ENCODE data around the gene METTL4.
"Not testable (repeated sequence)": the region's sequence is repeated elsewhere in the genome, so short reads cannot be mapped to it uniquely, and the experiment has no call there.

METTL4 gene

DNA sequence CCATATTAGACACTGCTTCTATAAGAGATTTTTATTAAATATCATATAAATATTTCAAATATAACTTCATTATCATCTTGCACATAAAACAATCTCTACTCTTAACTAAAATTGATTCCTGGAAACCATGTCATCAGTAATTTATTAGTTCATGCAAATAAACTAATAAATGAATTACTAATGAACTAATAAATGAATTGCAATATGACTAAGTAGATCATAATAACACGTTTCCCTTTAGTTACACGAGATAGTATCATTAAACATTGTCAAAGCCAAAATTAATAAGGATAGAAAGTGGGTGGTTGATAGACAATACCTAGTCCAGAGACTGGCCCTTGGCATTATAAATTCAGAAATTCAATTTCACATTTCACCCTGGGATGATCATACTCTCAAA, 26.1 kb downstream of the METTL4 start:
- TF ChIP-seq POLR2A (IDR thresholded peaks at IDR 0.05; ENCODE audit: low read depth, low read length) (no peak), POU2F2 (IDR thresholded peaks at IDR 0.05; ENCODE audit: low read depth, low read length) (no peak), PAX5 (IDR thresholded peaks at IDR 0.05; ENCODE audit: insufficient read depth, low read length, severe bottlenecking) (no peak)
- no peak for FAIRE-seq
- no peak for DNase-seq (ENCODE audit: insufficient read length, low spot score)

DNA sequence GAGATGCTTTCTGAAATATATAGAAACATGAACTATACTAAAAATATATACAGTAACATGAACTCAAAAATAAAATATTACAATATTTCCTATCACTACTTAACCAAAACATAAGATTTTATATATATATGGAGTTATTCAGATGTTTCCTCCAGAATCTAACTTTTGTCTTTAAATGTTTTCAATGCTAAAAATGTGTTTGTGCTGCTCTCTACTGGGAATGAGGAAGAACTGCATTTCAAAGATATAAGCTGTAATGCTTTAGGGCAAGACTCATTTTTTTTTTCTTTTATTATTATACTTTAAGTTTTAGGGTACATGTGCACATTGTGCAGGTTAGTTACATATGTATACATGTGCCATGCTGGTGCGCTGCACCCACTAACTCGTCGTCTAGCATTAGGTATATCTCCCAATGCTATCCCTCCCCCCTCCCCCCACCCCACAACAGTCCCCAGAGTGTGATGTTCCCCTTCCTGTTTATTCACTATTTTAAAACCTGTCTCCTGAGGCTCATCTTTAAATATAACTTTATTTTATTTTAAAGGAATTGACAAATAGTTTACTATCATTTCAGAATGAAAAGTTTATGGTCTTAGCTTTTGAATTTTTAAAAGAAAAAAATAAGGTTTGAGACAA, 29.3 kb downstream of the METTL4 start:
- not testable (repeated sequence) for DNase-seq (ENCODE audit: insufficient read length, low spot score)
- FAIRE-seq: peak; percentile 41

DNA sequence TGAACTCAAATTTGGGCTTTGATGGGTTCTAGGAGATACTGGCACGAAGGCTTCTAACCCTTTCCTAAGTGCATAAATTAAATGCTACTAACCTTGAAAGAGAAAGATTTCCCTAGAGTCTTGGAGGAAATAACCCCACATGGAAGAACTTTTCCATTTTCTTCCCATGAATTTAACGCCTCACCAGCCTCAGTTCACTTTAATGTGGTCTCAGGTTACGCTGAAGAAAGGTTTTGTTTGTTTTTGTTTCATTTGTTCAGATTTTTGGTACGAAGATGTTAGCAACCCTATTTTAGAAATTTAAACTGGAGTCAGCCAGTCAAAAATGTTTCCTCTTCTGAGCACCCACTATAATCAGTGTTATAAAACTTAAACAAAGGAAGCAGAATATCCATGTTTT, 30.7 kb downstream of the METTL4 start:
- DNase-seq (ENCODE audit: insufficient read length, low spot score) (no peak), FAIRE-seq (no peak)
- TF ChIP-seq POU2F2 (IDR thresholded peaks at IDR 0.05; ENCODE audit: low read depth, low read length) (no peak), PAX5 (IDR thresholded peaks at IDR 0.05; ENCODE audit: insufficient read depth, low read length, severe bottlenecking) (no peak), SPI1 (IDR thresholded peaks at IDR 0.05; ENCODE audit: low read depth, low read length) (no peak), POLR2A (IDR thresholded peaks at IDR 0.05; ENCODE audit: low read depth, low read length) (no peak), TAF1 (IDR thresholded peaks at IDR 0.05; ENCODE audit: low read depth, low read length) (no peak), POLR2AphosphoS5 (IDR thresholded peaks at IDR 0.05; ENCODE audit: low read depth, low read length) (no peak)

DNA sequence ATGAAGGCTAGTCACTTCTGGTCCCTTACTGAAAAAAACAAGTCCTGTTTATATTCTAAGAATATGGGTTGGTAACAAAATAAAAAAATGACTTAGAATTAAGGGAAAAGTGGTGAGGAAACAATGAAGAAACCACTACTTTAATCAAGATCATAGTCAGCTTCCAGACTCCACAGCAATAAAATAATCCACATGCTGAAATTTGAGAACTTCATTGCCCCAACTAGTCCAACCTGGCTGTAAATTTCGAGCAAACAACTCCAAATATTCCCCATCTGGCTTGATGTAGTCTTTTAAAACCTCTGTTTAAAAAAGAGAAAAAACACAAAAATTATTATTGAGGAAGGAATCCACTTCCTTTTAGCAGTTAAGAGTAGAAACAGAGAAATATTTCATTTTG, 32.5 kb downstream of the METTL4 start:
- FAIRE-seq: no peak
- DNase-seq (ENCODE audit: insufficient read length, low spot score): no peak
- TF ChIP-seq TAF1 (IDR thresholded peaks at IDR 0.05; ENCODE audit: low read depth, low read length): no peak
- no peak for TF ChIP-seq POLR2A (IDR thresholded peaks at IDR 0.05; ENCODE audit: low read depth, low read length)
- TF ChIP-seq POU2F2 (IDR thresholded peaks at IDR 0.05; ENCODE audit: low read depth, low read length): no peak
- no peak for TF ChIP-seq PAX5 (IDR thresholded peaks at IDR 0.05; ENCODE audit: insufficient read depth, low read length, severe bottlenecking)
- TF ChIP-seq POLR2AphosphoS5 (IDR thresholded peaks at IDR 0.05; ENCODE audit: low read depth, low read length): no peak
- TF ChIP-seq SPI1 (IDR thresholded peaks at IDR 0.05; ENCODE audit: low read depth, low read length): no peak

DNA sequence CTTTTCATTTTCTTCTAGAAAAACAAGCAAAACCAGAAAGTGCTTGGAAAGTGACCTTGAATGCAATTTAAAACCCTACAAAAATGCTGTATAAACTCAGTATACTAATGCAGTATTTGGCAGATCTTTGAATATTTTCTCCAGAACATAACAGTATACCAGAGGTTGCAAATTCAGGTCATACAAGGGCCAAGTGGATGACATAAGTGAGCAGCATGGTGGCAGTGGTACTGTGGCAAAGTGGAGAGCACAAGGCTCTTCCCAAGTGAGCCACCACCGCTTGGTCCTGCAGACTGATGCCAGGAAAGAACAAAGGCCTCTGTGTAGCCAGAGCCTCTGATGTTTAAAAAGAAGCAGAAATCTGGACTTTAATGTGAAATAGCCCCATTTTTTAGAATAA, 33.1 kb downstream of the METTL4 start:
- TF ChIP-seq SPI1 (IDR thresholded peaks at IDR 0.05; ENCODE audit: low read depth, low read length): no peak
- no peak for TF ChIP-seq TAF1 (IDR thresholded peaks at IDR 0.05; ENCODE audit: low read depth, low read length)
- no peak for TF ChIP-seq POLR2AphosphoS5 (IDR thresholded peaks at IDR 0.05; ENCODE audit: low read depth, low read length)
- TF ChIP-seq POU2F2 (IDR thresholded peaks at IDR 0.05; ENCODE audit: low read depth, low read length): no peak
- no peak for TF ChIP-seq POLR2A (IDR thresholded peaks at IDR 0.05; ENCODE audit: low read depth, low read length)
- TF ChIP-seq PAX5 (IDR thresholded peaks at IDR 0.05; ENCODE audit: insufficient read depth, low read length, severe bottlenecking): no peak
- DNase-seq (ENCODE audit: insufficient read length, low spot score) (no peak), FAIRE-seq (no peak)

DNA sequence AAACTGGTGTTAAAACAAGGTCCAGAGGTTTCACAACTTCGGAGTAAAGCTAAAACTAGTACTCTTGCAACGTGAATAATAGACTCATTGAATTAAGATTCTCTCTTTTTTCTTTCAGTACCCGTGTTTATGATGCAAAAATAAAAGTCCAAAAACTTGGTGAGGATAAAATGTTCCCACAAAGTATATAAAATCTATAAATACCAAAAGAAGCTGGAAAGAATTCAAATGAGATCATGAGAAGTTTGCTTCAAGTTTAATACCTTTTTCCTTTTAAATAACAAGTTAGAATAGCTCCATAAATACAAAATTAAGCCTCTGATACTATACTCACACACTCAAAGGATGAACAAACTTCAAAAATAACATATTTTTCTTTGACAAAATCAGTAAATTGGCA, 34.0 kb downstream of the METTL4 start:
- FAIRE-seq: no peak
- TF ChIP-seq TAF1 (IDR thresholded peaks at IDR 0.05; ENCODE audit: low read depth, low read length): no peak
- no peak for DNase-seq (ENCODE audit: insufficient read length, low spot score)

DNA sequence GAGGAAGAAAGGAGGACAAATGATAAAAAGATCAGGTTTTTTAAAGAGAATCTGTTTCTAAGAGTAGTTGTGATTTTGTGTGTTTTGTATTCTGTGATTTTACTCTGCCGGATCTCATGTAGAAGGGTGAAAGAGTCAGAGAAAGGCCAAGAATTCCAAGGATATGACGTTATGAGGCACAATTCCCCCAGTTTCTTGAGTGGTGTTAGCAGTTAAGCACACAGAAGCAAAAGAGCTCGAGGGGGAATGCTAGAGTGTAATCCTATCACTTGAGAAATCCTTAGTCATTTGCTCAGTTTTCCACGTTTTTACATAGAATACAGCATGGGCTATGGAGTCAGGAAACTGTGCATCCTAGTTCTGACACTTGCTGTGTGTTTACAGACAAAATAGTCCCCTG, 34.8 kb downstream of the METTL4 start:
- FAIRE-seq (no peak), DNase-seq (ENCODE audit: insufficient read length, low spot score) (no peak)
- no peak for TF ChIP-seq PAX5 (IDR thresholded peaks at IDR 0.05; ENCODE audit: insufficient read depth, low read length, severe bottlenecking)

DNA sequence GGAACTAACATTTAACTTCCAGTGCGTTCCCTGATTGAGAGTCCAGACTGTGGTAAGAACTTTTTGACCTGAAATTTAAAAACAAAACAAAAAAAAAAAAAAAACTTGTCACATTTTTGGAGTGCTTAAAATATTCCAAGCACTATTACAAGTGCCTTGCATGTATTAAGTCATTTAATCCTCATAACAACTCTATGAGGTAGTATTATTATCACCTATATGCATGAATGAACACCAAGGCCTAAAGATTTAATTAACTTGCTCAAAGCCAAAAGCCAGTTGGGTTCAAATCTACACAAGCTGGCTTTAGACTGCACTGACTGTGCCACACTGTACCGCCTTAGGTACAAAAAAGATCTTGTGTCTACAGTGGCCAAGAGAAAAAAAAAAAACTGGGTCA, 35.2 kb downstream of the METTL4 start:
- FAIRE-seq (no peak), DNase-seq (ENCODE audit: insufficient read length, low spot score) (no peak)
- TF ChIP-seq POLR2AphosphoS5 (IDR thresholded peaks at IDR 0.05; ENCODE audit: low read depth, low read length) (no peak), SPI1 (IDR thresholded peaks at IDR 0.05; ENCODE audit: low read depth, low read length) (no peak), PAX5 (IDR thresholded peaks at IDR 0.05; ENCODE audit: insufficient read depth, low read length, severe bottlenecking) (no peak), POU2F2 (IDR thresholded peaks at IDR 0.05; ENCODE audit: low read depth, low read length) (no peak), TAF1 (IDR thresholded peaks at IDR 0.05; ENCODE audit: low read depth, low read length) (no peak), POLR2A (IDR thresholded peaks at IDR 0.05; ENCODE audit: low read depth, low read length) (no peak)

DNA sequence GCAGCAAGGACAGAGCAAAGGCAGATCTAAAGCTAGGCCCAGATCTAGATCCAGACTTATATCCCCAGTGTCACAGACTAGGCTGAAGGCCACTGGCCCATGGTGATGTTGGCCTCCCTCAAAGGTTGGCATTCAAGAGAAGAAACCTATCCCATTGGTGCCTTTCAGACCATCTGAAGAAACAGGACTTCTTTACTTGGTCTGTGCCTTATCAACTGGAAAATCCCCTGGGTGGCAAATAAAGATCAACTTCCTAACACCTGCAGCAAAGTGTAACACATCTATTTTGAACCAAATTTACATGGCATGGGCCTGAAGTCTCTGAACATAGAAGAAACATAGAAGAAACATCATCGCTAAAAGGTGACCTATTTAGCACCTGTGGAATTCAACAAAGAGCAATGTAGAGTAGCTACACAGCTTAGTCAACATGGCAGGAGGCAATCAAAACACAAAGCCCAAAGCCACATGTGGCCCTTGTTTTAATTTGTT, 35.8 kb downstream of the METTL4 start:
- DNase-seq (ENCODE audit: insufficient read length, low spot score) (no peak), FAIRE-seq (peak; percentile 43)
- no peak for TF ChIP-seq TAF1 (IDR thresholded peaks at IDR 0.05; ENCODE audit: low read depth, low read length)

DNA sequence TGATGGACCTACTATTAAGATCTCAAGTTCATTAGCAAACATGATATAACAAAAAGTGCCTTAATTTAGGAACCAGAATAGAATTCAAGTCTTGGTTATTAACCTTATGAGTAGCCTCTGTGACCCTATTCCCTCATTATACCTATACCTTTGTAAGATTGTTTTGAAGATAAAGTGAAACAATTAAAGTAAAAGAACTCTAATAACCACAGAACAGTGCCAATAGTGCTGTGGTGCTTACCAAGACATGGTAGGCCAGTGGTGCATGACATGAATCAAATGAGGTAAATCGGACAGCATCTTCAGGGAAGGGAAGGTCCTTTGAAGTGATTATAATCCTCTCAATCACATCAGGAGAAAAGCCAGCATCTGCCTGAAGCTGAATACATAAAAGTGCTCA, 36.4 kb downstream of the METTL4 start:
- TF ChIP-seq POLR2AphosphoS5 (IDR thresholded peaks at IDR 0.05; ENCODE audit: low read depth, low read length) (no peak), PAX5 (IDR thresholded peaks at IDR 0.05; ENCODE audit: insufficient read depth, low read length, severe bottlenecking) (no peak), SPI1 (IDR thresholded peaks at IDR 0.05; ENCODE audit: low read depth, low read length) (no peak), POLR2A (IDR thresholded peaks at IDR 0.05; ENCODE audit: low read depth, low read length) (no peak), POU2F2 (IDR thresholded peaks at IDR 0.05; ENCODE audit: low read depth, low read length) (no peak), TAF1 (IDR thresholded peaks at IDR 0.05; ENCODE audit: low read depth, low read length) (no peak)
- FAIRE-seq: no peak
- DNase-seq (ENCODE audit: insufficient read length, low spot score): no peak

DNA sequence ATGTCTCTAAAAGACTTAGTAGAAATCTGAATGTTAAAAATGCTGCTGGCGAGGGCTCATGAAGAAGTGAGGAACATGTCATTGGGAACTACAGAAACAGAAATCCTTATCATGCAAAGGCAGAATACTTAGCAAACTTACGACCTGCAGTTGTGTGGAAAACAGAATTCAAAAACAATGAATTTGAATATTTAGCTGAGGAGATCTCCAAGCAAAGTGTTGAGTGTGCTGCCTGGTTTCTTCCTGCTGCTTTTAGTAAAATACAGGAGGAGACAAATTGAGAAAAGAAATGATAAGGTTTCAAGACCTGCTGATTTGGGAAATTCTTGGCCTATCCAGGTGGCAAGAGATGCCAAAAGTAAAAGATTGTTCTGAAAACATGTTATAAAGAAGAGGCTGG, 38.5 kb downstream of the METTL4 start:
- TF ChIP-seq POU2F2 (IDR thresholded peaks at IDR 0.05; ENCODE audit: low read depth, low read length): no peak
- DNase-seq (ENCODE audit: insufficient read length, low spot score): no peak
- FAIRE-seq: no peak
